GM12878 (cell line): Measurements from ENCODE around the gene JMY. TPM values are rescaled to one million over a fixed set of nuclear protein-coding genes. Genes with fewer than 3 reads are reported as not detected.

Experiments
- ATAC-seq: fragments of 200-7000 bp; cut with Tn5 transposase; 3 replicates; pipeline ENCODE4 v1.9.1; 2020; ENCODE audit warnings: mild to moderate bottlenecking, moderate library complexity
- BruUV-seq: library from RNA; stranded (reverse); fragments of 400-500 nt; replicated peaks from 2 replicates; lab custom pipeline; 2021; lab: Mats Ljungman, UMichigan
- CTCF ChIA-PET: fragments of 300-600 bp; sonication (Branson Sonifier 250); formaldehyde crosslinking; extraction: SDS; loops from one replicate; lab custom pipeline; 2021; ENCODE audit warnings: inconsistent platforms; lab: Yijun Ruan, JAX
- POLR2A ChIA-PET: fragments of 350-600 bp; formaldehyde crosslinking; extraction: SDS; loops from one replicate; lab custom pipeline; 2021; ENCODE audit warnings: inconsistent platforms; lab: Charles Lee
- RAD21 ChIA-PET: fragments of 300-600 bp; sonication (Branson Sonifier 250); formaldehyde crosslinking; loops from one replicate; lab custom pipeline; 2023; ENCODE audit warnings: antibody characterized with exemption; ENCODE audit not compliant: unreplicated experiment; lab: Charles Lee
- SMC1A ChIA-PET: fragments of 300-600 bp; sonication (Branson Sonifier 250); formaldehyde crosslinking; loops from one replicate; lab custom pipeline; 2023; ENCODE audit not compliant: unreplicated experiment, uncharacterized antibody; lab: Charles Lee
- DNase-seq: peaks from one replicate; pipeline ENCODE4 v3.0.0-alpha.2; 2011; ENCODE audit warnings: low read depth, low spot score
- FAIRE-seq: peaks from 3 replicates; lab custom pipeline; 2011; peaks lifted over from hg19 to GRCh38; lab: Jason Lieb, UNC
- H2AFZ ChIP-seq: 2 replicates; pipeline ENCODE4 v1.6.0; 2011; ENCODE audit warnings: low read depth, low read length, control low read depth; ENCODE audit not compliant: control insufficient read depth
- H3K27ac ChIP-seq: 2 replicates; pipeline ENCODE4 v1.5.1; 2011; ENCODE audit warnings: control low read depth; ENCODE audit not compliant: control insufficient read depth, insufficient read depth
- H3K27me3 ChIP-seq, 2 experiments: replicated peaks in 1 of 2; 2 replicates each; pipeline versions ENCODE4 v1.6.0 to v1.6.1; 2011; ENCODE audit warnings: low read length in 1 of 2; ENCODE audit not compliant: control insufficient read depth in 2 of 2, insufficient read depth in 2 of 2
- H3K36me3 ChIP-seq, 2 experiments: 2 replicates each; pipeline ENCODE4 v1.5.1; 2011; ENCODE audit warnings: low read length in 1 of 2; ENCODE audit not compliant: control insufficient read depth in 2 of 2, insufficient read depth in 2 of 2
- H3K4me1 ChIP-seq: 2 replicates; pipeline ENCODE4 v1.6.1; 2011; ENCODE audit warnings: mild to moderate bottlenecking, low read length, moderate library complexity, mixed read lengths; ENCODE audit not compliant: control insufficient read depth, insufficient read depth
- H3K4me2 ChIP-seq: 2 replicates; pipeline ENCODE4 v1.6.0; 2011; ENCODE audit warnings: control low read depth; ENCODE audit not compliant: control insufficient read depth, insufficient read depth
- H3K4me3 ChIP-seq: fragments of 200-600 bp; sonication (generic); 2 replicates; pipeline ENCODE4 v1.5.1; 2016
- H3K79me2 ChIP-seq: 2 replicates; pipeline ENCODE4 v1.6.0; 2011; ENCODE audit warnings: low read length; ENCODE audit not compliant: control insufficient read depth, insufficient read depth
- H3K9ac ChIP-seq: 2 replicates; pipeline ENCODE4 v1.8.0; 2011; ENCODE audit warnings: low read length, control low read depth, mixed read lengths; ENCODE audit not compliant: control insufficient read depth, insufficient read depth
- H3K9me3 ChIP-seq: replicated peaks from 3 replicates; pipeline ENCODE4 v1.5.1; 2011; ENCODE audit warnings: mild to moderate bottlenecking, low read length; ENCODE audit not compliant: control insufficient read depth, insufficient read depth
- H4K20me1 ChIP-seq: 2 replicates; pipeline ENCODE4 v1.6.0; 2011; ENCODE audit not compliant: control insufficient read depth, insufficient read depth
- ASH2L ChIP-seq: fragments of 300-600, 200-600 bp; sonication (generic); IDR thresholded peaks from 2 replicates; pipeline ENCODE4 v1.6.1; 2017; ENCODE audit warnings: low read depth, mild to moderate bottlenecking, borderline replicate concordance
- MEF2A ChIP-seq: IDR thresholded peaks from 2 replicates; pipeline ENCODE4 v1.6.1; 2011; ENCODE audit warnings: low read depth, mild to moderate bottlenecking, low read length, moderate library complexity; ENCODE audit not compliant: insufficient read depth
- MTA3 ChIP-seq: IDR thresholded peaks from 2 replicates; pipeline ENCODE4 v1.6.1; 2012; ENCODE audit warnings: low read length, inconsistent platforms, borderline replicate concordance
- POLR2AphosphoS5 ChIP-seq: IDR thresholded peaks from 2 replicates; pipeline ENCODE4 v1.6.1; 2011; ENCODE audit warnings: mild to moderate bottlenecking, low read length, inconsistent platforms
- PRDM15 ChIP-seq: fragments of 450-650 bp; formaldehyde crosslinking; IDR thresholded peaks from 2 replicates; pipeline ENCODE4 v1.4.0; 2020; ENCODE audit warnings: mild to moderate bottlenecking, moderate library complexity
- ZNF592 ChIP-seq: fragments of 450-650 bp; IDR thresholded peaks from 2 replicates; pipeline ENCODE4 v1.6.1; 2017; ENCODE audit warnings: mild to moderate bottlenecking, moderate library complexity
- WGBS: methylation state at CpG from one replicate; pipeline ENCODE4 v1.1.6; 2016; ENCODE audit warnings: low lambda C conversion rate; ENCODE audit not compliant: insufficient replicate concordance, insufficient coverage; ENCODE audit errors: missing lambda C conversion rate; 5-methylcytosine and 5-hydroxymethylcytosine counted together
- in situ Hi-C: fragments of 300-500 bp; cut with MboI; formaldehyde crosslinking; loops from 9 replicates; pipeline ENCODE4 v1.14.3; 2018; ENCODE audit warnings: mixed read lengths
- intact Hi-C: fragments of 100-400 bp; cut with micrococcal nuclease; formaldehyde crosslinking; loops from one replicate; pipeline ENCODE4 v1.14.2; 2022; ENCODE audit not compliant: unreplicated experiment
- polyA plus RNA-seq, 11 experiments: library from polyadenylated mRNA; depleted of rRNA in 4 of 11; unstranded in 6 of 11; stranded (reverse) in 5 of 11; fragments of >200 nt; fragmentation: Nextera tagmentation in 4 of 11; fragmentation: Illumina TruSeq in 1 of 11; extraction: Ambion mirVana in 4 of 11; extraction: Trizol in 1 of 11; gene quantifications; 1 replicate in 1 of 11; 2 replicates in 10 of 11; pipeline versions ENCODE4 v1.2.1 to v1.2.3, GENCODE V29; 2011 to 2016; ENCODE audit warnings: inconsistent platforms in 2 of 11, missing spikeins in 2 of 11, low read depth in 1 of 11
- total RNA-seq, 4 experiments: library from RNA; depleted of rRNA in 3 of 4; stranded (reverse); fragments of >200 nt in 3 of 4; fragmentation: Illumina TruSeq in 1 of 4; extraction: Trizol in 1 of 4; gene quantifications; 2 replicates each; pipeline versions ENCODE4 v1.2.1 to v1.2.3, GENCODE V29; 2013 to 2021

JMY gene
- total and polyA plus RNA-seq, 10 of the 15 experiments (the other 5 are each of a cell fraction or from before 2014, with no cell fraction given) = 0.63 to 4.8 (median 2.4) TPM

DNA sequence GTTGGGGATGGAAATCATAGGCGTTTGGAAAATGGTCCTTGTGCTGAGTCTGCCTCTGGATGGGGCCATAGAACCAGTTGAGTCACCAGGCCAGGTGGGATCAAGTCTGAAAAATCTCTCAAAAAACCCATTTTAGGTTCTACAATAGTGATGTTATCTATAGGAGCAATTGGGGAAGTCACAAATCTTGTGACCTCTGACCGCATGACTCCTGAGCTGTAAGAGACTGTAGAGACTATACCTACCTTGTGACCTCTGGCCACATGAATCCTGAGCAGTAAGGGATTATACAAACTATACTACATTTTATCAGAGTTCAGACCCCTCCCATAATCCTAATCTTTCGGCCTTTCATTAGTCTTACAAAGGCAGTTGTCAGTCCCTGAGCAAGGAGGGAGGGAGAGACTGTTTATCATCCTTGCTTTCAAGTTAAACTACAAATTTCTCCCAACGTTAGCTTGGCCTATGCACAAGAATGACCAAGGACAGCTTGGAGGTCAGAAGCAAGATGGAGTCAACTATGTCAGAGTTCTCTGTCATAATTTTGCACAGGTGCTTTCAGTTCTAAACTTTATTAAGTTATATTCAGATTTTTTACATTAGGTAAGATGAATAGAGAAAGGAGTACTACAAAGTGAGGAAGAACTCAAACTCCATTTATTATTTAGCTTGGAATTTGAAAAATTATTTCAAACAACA lies 11.5 kb upstream of the JMY start:
- 97% methylated on average over 4 of the region's 4 CpGs for WGBS
- RAD21 ChIA-PET = no interaction called here
- no peak for ATAC-seq
- no peaks in the 10 kb centered on the region for H3K27me3 ChIP-seq
- CTCF ChIA-PET = interaction anchor here (0.7 kb wide), 1 partner anchor 9 kb away, joined by 3 read pairs; no protein-coding TSS in a partner anchor
- peaks cover 16% of the 10 kb centered on the region for H3K4me1 ChIP-seq
- SMC1A ChIA-PET = interaction anchor here (0.8 kb wide), 1 partner anchor 10 kb away, joined by 3 read pairs; no protein-coding TSS in a partner anchor
- FAIRE-seq = no peak
- BruUV-seq = no TSS peak
- H3K4me2 ChIP-seq = no peak overlapping the region
- no peak overlapping the region for H3K27ac ChIP-seq
- in situ Hi-C loops (no loop called here), intact Hi-C loops (no loop called here)
- DNase-seq = no peak
- H3K36me3 ChIP-seq = no peaks in the 10 kb centered on the region
- 0 out of 2 replicates have a peak, but pooled peaks have one; percentile 12 for TF ChIP-seq ZNF592
- TF ChIP-seq ASH2L = no peak
- TF ChIP-seq POLR2AphosphoS5 = no peak
- TF ChIP-seq PRDM15 = 0 out of 2 replicates have a peak, but pooled peaks have one; percentile 63
- TF ChIP-seq MEF2A = no peak
- TF ChIP-seq MTA3 = no peak
- H3K79me2 ChIP-seq = no peaks in the 10 kb centered on the region
- no peak overlapping the region for H3K9ac ChIP-seq
- no peak overlapping the region for H3K4me3 ChIP-seq
- POLR2A ChIA-PET = no interaction called here
- H3K9me3 ChIP-seq = no peaks in the 10 kb centered on the region
- H2AFZ ChIP-seq = no peak overlapping the region; the same call in 1 of the 2 replicates
- H4K20me1 ChIP-seq = no peaks in the 10 kb centered on the region
